ENCODE measurements around the gene LITAFD. TPM values are rescaled to one million over a fixed set of nuclear protein-coding genes. Genes with fewer than 3 reads are reported as not detected.
"Not testable (repeated sequence)": the region's sequence is repeated elsewhere in the genome, so short reads cannot be mapped to it uniquely, and the experiment has no call there.

LITAFD gene
- total RNA-seq, 2 donors from 2014 or later: not detected

DNA sequence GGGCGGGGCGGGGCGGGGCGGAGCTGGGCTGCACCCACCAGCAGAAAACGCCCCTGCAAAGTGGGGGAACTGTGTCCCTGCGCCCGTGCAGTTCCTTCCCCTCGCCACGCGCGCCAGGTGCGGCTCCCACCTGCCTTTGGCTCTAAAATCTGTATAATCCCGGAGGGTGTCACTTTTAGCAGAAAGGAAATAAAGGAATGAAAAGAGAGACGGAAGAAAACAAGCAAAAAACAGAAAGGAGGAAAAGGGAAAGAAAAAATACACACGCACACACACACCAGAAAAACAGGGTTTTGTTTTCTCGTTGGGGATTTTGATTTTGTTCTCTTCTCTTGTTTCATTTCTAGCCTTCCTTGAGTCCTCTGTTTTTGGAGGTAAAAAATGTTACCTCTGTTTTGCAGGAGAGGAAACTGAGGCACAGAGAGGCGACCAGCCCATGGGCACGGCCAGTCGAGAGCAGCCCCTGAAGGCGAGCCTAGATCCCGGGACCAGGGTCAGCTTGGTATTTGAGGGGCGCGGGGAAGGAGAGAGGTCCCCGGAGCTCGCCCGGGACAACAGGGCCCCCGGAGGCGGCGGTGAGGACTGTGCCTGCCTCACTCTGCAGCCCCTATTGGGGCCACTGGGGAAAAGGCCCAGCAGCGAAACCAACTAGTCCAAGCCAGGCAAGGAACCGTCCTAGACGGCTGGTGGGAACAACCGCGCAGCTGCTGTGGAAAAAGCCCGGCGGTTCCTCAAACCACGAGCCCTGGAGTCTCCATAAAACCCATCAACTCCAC, 12.8 kb upstream of the LITAFD start:
- H3K4me1 ChIP-seq (ENCODE audit: control insufficient read depth, insufficient read depth, low read length): peaks cover 13% of the 10 kb centered on the region
- H3K27ac Mint-ChIP-seq: peak overlapping the region; percentile 86
- WGBS, 2 experiments (ENCODE audit: insufficient coverage in 1 of 2, insufficient read length in 1 of 2): 29 to 55% methylated on average over 19 to 35 of the region's 37 CpGs
- H3K36me3 Mint-ChIP-seq (ENCODE audit: low read depth): peaks cover under 1% of the 10 kb centered on the region
- H3K4me3 Mint-ChIP-seq: peak overlapping the region; percentile 88
- peak overlapping the region; percentile 56 for H3K9ac ChIP-seq (ENCODE audit: extremely low read depth, low read length, poor library complexity, severe bottlenecking)
- peak overlapping the region; percentile 81 for H3K4me3 ChIP-seq (ENCODE audit: low read length)
- H3K9me3 ChIP-seq (ENCODE audit: control insufficient read depth, low read length): no peaks in the 10 kb centered on the region
- no peaks in the 10 kb centered on the region for H3K27me3 ChIP-seq (ENCODE audit: control insufficient read depth, insufficient read depth, low read length, poor library complexity, severe bottlenecking)
- H3K27ac ChIP-seq (ENCODE audit: low read depth, low read length): peak overlapping the region; percentile 7
- TF ChIP-seq, protein P1, sequence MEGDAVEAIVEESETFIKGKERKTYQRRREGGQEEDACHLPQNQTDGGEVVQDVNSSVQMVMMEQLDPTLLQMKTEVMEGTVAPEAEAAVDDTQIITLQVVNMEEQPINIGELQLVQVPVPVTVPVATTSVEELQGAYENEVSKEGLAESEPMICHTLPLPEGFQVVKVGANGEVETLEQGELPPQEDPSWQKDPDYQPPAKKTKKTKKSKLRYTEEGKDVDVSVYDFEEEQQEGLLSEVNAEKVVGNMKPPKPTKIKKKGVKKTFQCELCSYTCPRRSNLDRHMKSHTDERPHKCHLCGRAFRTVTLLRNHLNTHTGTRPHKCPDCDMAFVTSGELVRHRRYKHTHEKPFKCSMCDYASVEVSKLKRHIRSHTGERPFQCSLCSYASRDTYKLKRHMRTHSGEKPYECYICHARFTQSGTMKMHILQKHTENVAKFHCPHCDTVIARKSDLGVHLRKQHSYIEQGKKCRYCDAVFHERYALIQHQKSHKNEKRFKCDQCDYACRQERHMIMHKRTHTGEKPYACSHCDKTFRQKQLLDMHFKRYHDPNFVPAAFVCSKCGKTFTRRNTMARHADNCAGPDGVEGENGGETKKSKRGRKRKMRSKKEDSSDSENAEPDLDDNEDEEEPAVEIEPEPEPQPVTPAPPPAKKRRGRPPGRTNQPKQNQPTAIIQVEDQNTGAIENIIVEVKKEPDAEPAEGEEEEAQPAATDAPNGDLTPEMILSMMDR (conservative IDR thresholded peaks at IDR 0.05): peak; percentile 55
- H3K4me1 Mint-ChIP-seq: peaks cover 24% of the 10 kb centered on the region
- H3K27me3 Mint-ChIP-seq (ENCODE audit: insufficient read depth): peaks cover 3% of the 10 kb centered on the region
- H3K9me3 Mint-ChIP-seq: no peaks in the 10 kb centered on the region
- DNase-seq: peak; percentile 82
- peaks cover 15% of the 10 kb centered on the region for H3K36me3 ChIP-seq (ENCODE audit: control insufficient read depth, insufficient read depth, low read length)

DNA sequence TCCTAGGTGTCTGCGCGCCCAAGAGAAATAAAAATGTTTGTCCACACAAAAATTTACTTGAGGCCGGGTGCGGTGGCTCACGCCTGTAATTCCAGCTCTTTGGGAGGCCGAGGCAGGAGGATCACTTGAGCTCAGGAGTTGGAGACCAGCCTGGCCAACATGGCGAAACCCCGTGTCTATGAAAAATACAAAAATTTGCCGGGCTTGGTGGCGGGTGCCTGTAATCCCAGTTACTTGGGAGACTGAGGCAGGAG, 12.2 kb upstream of the LITAFD start:
- not testable (repeated sequence) for H3K36me3 ChIP-seq (ENCODE audit: control insufficient read depth, insufficient read depth, low read length); DNase-seq; H3K27me3 ChIP-seq (ENCODE audit: control insufficient read depth, insufficient read depth, low read length, poor library complexity, severe bottlenecking); H3K9me3 ChIP-seq (ENCODE audit: control insufficient read depth, low read length); H3K4me3 ChIP-seq (ENCODE audit: low read length); H3K27ac ChIP-seq (ENCODE audit: low read depth, low read length); H3K27me3 Mint-ChIP-seq (ENCODE audit: insufficient read depth); H3K36me3 Mint-ChIP-seq (ENCODE audit: low read depth); H3K4me1 ChIP-seq (ENCODE audit: control insufficient read depth, insufficient read depth, low read length); H3K9me3 Mint-ChIP-seq; H3K9ac ChIP-seq (ENCODE audit: extremely low read depth, low read length, poor library complexity, severe bottlenecking); H3K27ac Mint-ChIP-seq
- 95 to 98% methylated on average over 10 of the region's 10 CpGs for WGBS, 2 experiments (ENCODE audit: insufficient coverage in 1 of 2, insufficient read length in 1 of 2)
- peaks cover 21% of the 10 kb centered on the region for H3K4me1 Mint-ChIP-seq
- H3K4me3 Mint-ChIP-seq: peak overlapping the region; percentile 88

DNA sequence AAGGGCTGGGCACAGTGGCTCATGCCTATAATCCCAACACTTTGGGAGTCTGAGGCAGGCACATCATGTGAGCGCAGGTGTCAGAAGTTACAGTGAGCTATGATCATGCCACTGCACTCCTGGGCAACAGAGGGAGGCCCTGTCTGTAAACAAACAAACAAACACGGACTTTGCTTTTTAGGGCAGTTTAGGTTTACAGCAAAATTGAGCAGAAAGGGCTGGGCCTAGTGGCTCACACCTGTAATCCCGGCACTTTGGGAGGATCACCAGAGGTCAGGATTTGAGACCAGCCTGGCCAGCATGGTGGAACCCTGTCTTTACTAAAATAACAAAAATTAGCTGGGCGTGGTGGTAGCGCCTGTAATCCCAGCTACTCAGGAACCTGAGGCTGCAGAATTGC, 10.1 kb upstream of the LITAFD start:
- no peak overlapping the region for H3K27ac ChIP-seq (ENCODE audit: low read depth, low read length)
- no peak overlapping the region for H3K4me3 ChIP-seq (ENCODE audit: low read length)
- H3K4me1 Mint-ChIP-seq: peaks cover 7% of the 10 kb centered on the region
- no peaks in the 10 kb centered on the region for H3K27me3 ChIP-seq (ENCODE audit: control insufficient read depth, insufficient read depth, low read length, poor library complexity, severe bottlenecking)
- TF ChIP-seq, protein P1 (conservative IDR thresholded peaks at IDR 0.05): no peak
- no peak for DNase-seq
- no peaks in the 10 kb centered on the region for H3K9me3 Mint-ChIP-seq
- no peaks in the 10 kb centered on the region for H3K36me3 Mint-ChIP-seq (ENCODE audit: low read depth)
- H3K9me3 ChIP-seq (ENCODE audit: control insufficient read depth, low read length): no peaks in the 10 kb centered on the region
- peaks cover 3% of the 10 kb centered on the region for H3K27me3 Mint-ChIP-seq (ENCODE audit: insufficient read depth)
- no peak overlapping the region for H3K9ac ChIP-seq (ENCODE audit: extremely low read depth, low read length, poor library complexity, severe bottlenecking)
- no peaks in the 10 kb centered on the region for H3K4me1 ChIP-seq (ENCODE audit: control insufficient read depth, insufficient read depth, low read length)
- H3K27ac Mint-ChIP-seq: no peak overlapping the region
- no peak overlapping the region for H3K4me3 Mint-ChIP-seq
- no peaks in the 10 kb centered on the region for H3K36me3 ChIP-seq (ENCODE audit: control insufficient read depth, insufficient read depth, low read length)
- 89 to 99% methylated on average over 5 of the region's 5 CpGs for WGBS, 2 experiments (ENCODE audit: insufficient coverage in 1 of 2, insufficient read length in 1 of 2)
